ENCODE measurements around the gene MEIOB. TPM values are rescaled to one million over a fixed set of nuclear protein-coding genes. Genes with fewer than 3 reads are reported as not detected.

MEIOB gene
- total and polyA plus RNA-seq, 8 donors, result 0.13 TPM; not detected in 7

- H3K4me3 ChIP-seq, result peak overlapping the region in 1 of 4 donors; percentile 36
- 78 to 90% (median 82%) methylated on average over 35 to 59 of the region's 59 CpGs for WGBS, 5 donors
- peaks cover 14 to 35% (median 22%) of the 10 kb centered on the region in 4 donors for H3K4me1 ChIP-seq
- H3K9me3 ChIP-seq, result no peaks in the 10 kb centered on the region
- intact Hi-C loops (cut with DNase I; ENCODE audit: low total_unique reads), result no loop called here
- no peak for DNase-seq
- H3K36me3 ChIP-seq, result peaks cover 17 to 56% (median 53%) of the 10 kb centered on the region in 4 donors
- no peak for TF ChIP-seq EP300 (IDR thresholded peaks at IDR 0.05)
- no peak for TF ChIP-seq POLR2A (IDR thresholded peaks at IDR 0.05)
- no peak for TF ChIP-seq POLR2AphosphoS5 (IDR thresholded peaks at IDR 0.05)
- TF ChIP-seq CTCF (IDR thresholded peaks at IDR 0.05), result no peak
- no peaks in the 10 kb centered on the region for H3K27me3 ChIP-seq
- H3K27ac ChIP-seq, result peak overlapping the region in 1 of 5 donors; percentile 75
Measured at GRCh38 chr16:1791943-1792812, 79.8 kb downstream of the MEIOB start.

- Histone ChIP-seq H3K9me3 (no peaks in the 10 kb centered on the region), H3K27me3 (no peaks in the 10 kb centered on the region), H3K27ac (no peak overlapping the region), H3K36me3 (peaks cover 17 to 64% (median 61%) of the 10 kb centered on the region in 4 donors), H3K4me3 (no peak overlapping the region), H3K4me1 (peaks cover 14 to 37% (median 27%) of the 10 kb centered on the region in 4 donors)
- intact Hi-C loops (cut with DNase I; ENCODE audit: low total_unique reads), result no loop called here
- peak in 1 of 2 donors; percentile 6 for DNase-seq
- no peak for TF ChIP-seq EP300 (IDR thresholded peaks at IDR 0.05)
- TF ChIP-seq POLR2A (IDR thresholded peaks at IDR 0.05), result no peak
- TF ChIP-seq POLR2AphosphoS5 (IDR thresholded peaks at IDR 0.05), result no peak
- TF ChIP-seq CTCF (IDR thresholded peaks at IDR 0.05), result no peak
- WGBS, 5 donors, result 90 to 96% (median 95%) methylated on average over 14 to 53 of the region's 53 CpGs
Measured at GRCh38 chr16:1791256-1791942, 80.6 kb downstream of the MEIOB start.

- 77 to 93% (median 91%) methylated on average over 8 to 44 of the region's 44 CpGs for WGBS, 5 donors
- peak in 1 of 2 donors; percentile 1 for DNase-seq
- intact Hi-C loops (cut with DNase I; ENCODE audit: low total_unique reads), result no loop called here
- Histone ChIP-seq H3K36me3 (peaks cover 17 to 71% (median 67%) of the 10 kb centered on the region in 4 donors), H3K9me3 (no peaks in the 10 kb centered on the region), H3K4me1 (peaks cover 18 to 43% (median 33%) of the 10 kb centered on the region in 4 donors), H3K27me3 (no peaks in the 10 kb centered on the region), H3K4me3 (no peak overlapping the region), H3K27ac (no peak overlapping the region)
- no peak for TF ChIP-seq EP300 (IDR thresholded peaks at IDR 0.05)
Measured at GRCh38 chr16:1790611-1791255, 81.2 kb downstream of the MEIOB start.

GRCh38 chr16:1790261-1790610, 81.7 kb downstream of the MEIOB start:
- WGBS, 5 donors, result 80 to 94% (median 91%) methylated on average over 14 to 15 of the region's 15 CpGs
- TF ChIP-seq EP300 (IDR thresholded peaks at IDR 0.05) (no peak), POLR2AphosphoS5 (IDR thresholded peaks at IDR 0.05) (no peak), CTCF (IDR thresholded peaks at IDR 0.05) (no peak), POLR2A (IDR thresholded peaks at IDR 0.05) (no peak)
- intact Hi-C loops (cut with DNase I; ENCODE audit: low total_unique reads), result no loop called here

More at GRCh38 chr16:1790261-1790610, 81.7 kb downstream of the MEIOB start:
- no peak overlapping the region for H3K27ac ChIP-seq
- no peak overlapping the region for H3K4me3 ChIP-seq
- DNase-seq, result no peak
- H3K36me3 ChIP-seq, result peaks cover 17 to 76% (median 71%) of the 10 kb centered on the region in 4 donors
- no peaks in the 10 kb centered on the region for H3K9me3 ChIP-seq
- H3K4me1 ChIP-seq, result peaks cover 23 to 48% (median 38%) of the 10 kb centered on the region in 4 donors
- H3K27me3 ChIP-seq, result no peaks in the 10 kb centered on the region

Data from stomach (tissue), 9 donors.